SW 1271 (cell line): Measurements from ENCODE around the gene GRB2.
"Not testable (repeated sequence)": the region's sequence is repeated elsewhere in the genome, so short reads cannot be mapped to it uniquely, and the experiment has no call there.

Experiments used
- DNase-seq, 2 experiments: peaks; one replicate each; lab custom pipeline; 2025; lab: John Stamatoyannopoulos, UW

GRB2 gene

DNA sequence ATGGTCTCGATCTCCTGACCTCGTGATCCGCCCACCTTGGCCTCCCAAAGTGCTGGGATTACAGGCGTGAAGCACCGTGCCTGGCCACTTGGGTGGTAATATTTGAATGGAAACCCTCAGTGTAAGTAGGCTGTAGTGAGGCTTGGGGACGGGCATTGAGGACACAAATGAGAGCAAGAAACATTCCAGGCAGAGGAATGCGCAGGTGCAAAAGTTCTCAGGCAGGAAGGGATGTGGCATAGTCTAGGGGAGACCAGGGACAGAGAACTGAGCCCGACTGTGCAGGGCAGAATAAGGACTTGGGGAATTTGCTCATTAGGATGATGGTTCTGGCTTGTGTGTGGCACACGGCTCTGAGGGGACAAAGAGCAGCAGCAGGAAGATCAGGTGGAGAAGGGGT is 54.8 kb downstream of the GRB2 start:
- DNase-seq: no peak

DNA sequence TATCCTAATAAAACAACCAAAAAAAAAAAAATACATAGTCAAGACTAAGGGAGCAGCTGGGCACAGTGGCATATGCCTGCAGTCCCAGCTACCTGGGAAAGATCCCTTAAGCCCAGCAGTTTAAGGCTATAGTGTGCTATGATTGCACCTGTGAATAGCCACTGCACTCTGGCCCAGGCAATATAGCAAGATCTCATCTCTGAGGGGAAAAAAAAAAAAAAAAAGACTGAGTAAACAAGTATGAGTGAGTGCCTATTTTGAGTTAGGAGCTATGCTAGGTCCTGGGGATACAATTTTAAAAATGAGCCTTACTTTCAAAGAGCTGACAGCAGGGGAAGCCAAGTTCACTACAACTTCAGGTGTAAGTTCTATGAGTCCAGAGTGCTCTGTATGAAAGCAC is 55.4 kb downstream of the GRB2 start:
- DNase-seq: no peak

GRCh38 chr17:75349589-75349988 is 55.9 kb downstream of the GRB2 start:
- DNase-seq: no peak

GRCh38 chr17:75348386-75349012 is 57.0 kb downstream of the GRB2 start:
- no peak for DNase-seq

DNA sequence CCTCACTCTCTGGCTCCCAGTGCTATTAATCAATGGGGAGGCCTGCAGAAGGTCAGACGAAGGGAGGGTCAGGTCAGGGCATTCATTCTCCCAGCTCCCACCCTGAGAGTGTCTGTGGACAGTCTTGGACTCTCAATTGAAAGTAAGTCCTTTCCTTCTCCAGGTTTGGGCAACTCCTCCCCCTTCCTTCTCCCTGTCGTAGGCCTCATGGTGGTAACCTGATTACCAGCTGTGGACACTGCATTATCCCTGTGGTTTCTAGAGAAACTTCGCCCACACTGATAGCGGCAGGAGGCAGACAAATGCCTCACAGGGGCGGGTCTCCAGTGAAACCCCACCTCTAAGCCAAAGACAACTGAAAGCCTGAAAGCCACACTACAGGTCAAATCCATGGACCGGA is 58.6 kb downstream of the GRB2 start:
- DNase-seq: no peak

DNA sequence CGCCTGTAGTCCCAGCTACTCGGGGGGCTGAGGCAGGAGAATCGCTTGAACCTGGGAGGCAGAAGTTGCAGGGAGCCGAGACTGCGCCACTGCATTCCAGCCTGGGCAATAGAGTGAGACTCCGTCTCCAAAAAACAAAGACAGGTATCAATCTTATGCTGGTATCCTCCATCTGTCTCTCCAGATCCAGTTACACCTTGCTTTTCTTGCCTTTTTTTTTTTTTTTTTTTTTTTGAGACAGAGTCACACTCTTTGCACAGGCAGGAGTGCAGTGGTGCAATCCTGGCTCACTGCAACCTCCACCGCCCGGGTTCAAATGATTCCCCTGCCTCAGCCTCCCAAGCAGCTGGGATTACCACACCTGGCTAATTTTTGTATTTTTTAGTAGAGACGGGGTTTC is 59.1 kb downstream of the GRB2 start:
- DNase-seq: not testable (repeated sequence)

DNA sequence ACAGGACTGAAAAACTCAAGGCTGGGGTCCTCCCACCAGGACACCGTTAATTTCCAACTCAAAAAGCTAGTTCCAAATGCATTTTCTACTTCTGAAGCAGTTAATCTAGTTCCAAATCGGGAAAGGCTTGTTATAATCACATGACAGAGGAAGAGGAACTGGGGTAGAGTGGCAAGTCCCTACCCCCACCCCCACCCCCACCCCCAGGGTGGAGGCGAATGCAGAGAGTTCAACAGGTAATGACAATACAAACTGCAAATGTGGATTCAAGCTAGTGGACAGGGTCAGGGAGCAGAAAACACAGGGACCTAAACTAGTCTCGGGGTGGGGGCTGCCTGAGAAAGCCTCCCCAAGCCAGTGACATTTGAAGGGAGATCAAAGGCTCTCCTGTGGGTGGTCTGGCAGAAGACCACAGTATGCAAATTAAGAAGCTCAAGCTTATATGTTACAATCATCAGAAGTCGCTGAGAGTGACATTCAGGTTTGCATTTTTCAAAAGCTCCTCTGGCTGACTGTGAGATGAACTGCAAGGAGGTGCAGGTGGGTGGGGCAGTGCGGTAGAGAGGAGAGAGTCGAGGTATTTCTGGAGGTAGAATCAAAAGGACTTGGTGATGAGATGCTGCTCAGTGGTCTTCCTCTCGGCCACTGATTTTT is 59.8 kb downstream of the GRB2 start:
- DNase-seq: no peak

- no peak for DNase-seq
Observed at GRCh38 chr17:75344666-75345065, 60.8 kb downstream of the GRB2 start.

- no peak for DNase-seq
Observed at GRCh38 chr17:75342996-75343395, 62.5 kb downstream of the GRB2 start.

DNA sequence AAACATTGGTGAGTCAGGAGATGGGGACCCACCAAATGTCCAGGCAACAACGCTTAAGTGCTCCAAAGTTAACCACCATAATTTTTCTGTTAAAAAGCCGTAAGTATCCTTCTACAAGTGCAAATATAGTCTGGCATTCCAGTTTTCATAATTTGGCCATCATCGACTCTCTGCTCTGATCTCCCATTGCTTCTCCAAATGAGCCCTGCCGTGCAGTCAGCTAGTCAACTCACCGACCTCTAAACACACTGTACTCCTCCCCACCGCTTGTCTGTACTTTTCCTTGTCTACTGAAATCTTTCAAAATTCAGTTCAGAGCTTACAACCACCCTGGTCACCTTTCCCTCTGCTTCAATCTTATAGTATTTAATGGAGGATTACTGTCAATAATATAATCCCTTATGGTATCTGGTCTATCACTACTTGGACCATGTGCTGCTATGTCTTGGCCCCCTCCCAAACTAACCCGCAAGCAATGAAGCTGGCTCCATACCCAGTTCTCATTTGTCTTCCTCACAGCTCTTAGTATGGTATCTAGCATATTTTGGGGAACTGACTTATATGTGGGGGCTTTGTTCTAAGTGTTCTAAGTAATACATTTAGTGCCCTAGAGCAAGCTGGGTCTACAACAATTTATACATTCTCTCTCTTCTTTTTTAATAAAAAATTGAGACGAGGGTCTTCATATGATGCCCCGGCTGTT is 63.5 kb downstream of the GRB2 start:
- no peak for DNase-seq

- DNase-seq: no peak
Observed at GRCh38 chr17:75340631-75341030, 64.8 kb downstream of the GRB2 start.

GRCh38 chr17:75339971-75340370 is 65.5 kb downstream of the GRB2 start:
- no peak for DNase-seq

DNA sequence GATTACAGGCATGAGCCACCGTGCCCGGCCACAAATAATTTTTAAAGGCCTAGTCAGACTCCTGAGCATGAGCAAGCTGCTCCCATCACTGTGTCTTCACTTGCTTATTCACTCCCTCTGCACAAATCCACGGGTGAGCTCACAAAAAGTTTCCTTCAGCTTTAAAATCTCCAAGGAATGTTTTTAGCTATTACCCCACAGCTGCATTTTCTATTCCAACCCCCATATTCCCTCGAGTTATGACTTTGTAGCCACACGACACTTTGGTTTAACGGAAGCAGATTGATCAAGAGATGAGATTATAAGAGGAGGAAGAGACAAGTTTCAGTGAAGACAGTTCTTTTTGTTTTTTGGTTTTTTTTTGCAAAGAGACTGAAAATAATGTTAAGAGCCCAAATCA is 67.1 kb downstream of the GRB2 start:
- DNase-seq: no peak

- DNase-seq: no peak
Observed at GRCh38 chr17:75335315-75335714, 70.2 kb downstream of the GRB2 start.

- no peak for DNase-seq
Observed at GRCh38 chr17:75334723-75335122, 70.8 kb downstream of the GRB2 start.

GRCh38 chr17:75331671-75332070 is 73.8 kb downstream of the GRB2 start:
- no peak for DNase-seq

DNA sequence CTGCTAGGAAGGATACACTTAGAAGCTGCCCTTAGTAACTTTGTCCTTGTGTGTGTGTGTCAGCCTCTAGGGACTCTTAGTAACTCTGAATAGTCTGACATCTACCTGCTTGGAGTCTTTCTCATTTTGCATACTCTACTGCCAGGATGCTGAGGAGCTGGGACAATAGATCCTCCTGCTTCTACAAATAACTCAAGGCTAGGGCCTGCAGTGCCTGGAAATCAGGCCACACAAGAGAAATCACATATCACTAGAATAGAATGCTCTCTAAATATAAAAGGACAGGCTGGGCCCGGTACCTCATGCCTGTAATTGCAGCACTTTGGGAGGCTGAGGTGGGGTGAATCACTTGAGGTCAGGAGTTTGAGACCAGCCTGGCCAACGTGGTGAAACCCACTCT is 77.7 kb downstream of the GRB2 start:
- no peak for DNase-seq

DNA sequence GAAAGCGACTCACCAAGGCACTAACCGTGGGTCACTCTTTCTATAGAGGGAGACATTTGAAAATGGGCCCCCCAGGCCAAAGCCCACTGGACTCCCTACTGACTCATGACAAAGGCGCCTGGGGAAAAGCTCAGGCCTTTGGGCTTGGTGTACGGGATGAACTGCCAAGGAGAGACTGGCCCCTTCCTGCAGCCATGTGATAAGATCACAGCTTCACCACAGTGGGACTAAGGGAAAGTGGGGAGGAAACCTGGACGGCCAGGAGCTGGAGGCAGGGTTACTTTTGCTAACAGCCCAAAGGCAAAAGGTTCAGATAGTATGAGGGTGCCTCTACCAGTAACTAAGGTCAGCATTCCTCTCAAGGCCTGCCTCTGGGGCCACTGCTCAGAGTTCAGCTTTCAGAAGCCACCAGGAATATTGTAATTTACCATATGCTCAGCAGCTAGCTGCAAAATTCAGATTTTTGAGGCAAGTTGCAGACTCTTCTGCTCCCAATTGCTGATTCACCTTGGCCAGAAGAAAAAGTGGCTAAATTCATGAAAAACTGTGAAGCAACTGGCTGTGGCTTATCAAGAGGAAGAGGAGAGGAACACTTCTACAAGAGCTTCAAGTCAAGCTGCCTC is 79.1 kb downstream of the GRB2 start:
- no peak for DNase-seq

DNA sequence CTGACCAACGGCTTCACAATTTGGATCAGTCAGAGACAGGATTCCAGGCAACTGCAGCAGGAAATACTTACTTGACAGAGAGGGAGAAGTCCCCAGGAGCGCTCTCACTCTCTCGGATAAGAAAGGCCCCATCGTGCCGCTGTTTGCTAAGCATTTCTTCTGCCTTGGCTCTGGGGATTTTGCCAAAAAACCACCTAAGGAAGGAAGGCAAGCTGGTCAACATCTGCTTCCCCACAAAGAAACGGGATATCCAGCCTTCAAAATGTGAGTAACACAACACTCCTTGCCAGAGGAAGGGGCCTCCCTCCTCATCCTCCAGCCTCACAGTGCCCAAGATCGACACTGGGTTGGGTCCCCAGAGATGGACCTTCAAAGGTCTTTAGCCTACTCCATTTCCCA is 79.7 kb downstream of the GRB2 start:
- no peak for DNase-seq

GRCh38 chr17:75325348-75325747 is 80.1 kb downstream of the GRB2 start:
- no peak for DNase-seq

GRCh38 chr17:75321506-75321905 is 84.0 kb downstream of the GRB2 start:
- DNase-seq: no peak

- no peak for DNase-seq
Observed at GRCh38 chr17:75319904-75320691, 85.4 kb downstream of the GRB2 start.
